AG08395 (cell line): ENCODE measurements around the gene ZNF142.

Experiments
- DNase-seq: peaks from one replicate; pipeline ENCODE4 v3.0.0; 2012; ENCODE audit warnings: mixed read lengths, low spot score

Gene ZNF142, protein sequence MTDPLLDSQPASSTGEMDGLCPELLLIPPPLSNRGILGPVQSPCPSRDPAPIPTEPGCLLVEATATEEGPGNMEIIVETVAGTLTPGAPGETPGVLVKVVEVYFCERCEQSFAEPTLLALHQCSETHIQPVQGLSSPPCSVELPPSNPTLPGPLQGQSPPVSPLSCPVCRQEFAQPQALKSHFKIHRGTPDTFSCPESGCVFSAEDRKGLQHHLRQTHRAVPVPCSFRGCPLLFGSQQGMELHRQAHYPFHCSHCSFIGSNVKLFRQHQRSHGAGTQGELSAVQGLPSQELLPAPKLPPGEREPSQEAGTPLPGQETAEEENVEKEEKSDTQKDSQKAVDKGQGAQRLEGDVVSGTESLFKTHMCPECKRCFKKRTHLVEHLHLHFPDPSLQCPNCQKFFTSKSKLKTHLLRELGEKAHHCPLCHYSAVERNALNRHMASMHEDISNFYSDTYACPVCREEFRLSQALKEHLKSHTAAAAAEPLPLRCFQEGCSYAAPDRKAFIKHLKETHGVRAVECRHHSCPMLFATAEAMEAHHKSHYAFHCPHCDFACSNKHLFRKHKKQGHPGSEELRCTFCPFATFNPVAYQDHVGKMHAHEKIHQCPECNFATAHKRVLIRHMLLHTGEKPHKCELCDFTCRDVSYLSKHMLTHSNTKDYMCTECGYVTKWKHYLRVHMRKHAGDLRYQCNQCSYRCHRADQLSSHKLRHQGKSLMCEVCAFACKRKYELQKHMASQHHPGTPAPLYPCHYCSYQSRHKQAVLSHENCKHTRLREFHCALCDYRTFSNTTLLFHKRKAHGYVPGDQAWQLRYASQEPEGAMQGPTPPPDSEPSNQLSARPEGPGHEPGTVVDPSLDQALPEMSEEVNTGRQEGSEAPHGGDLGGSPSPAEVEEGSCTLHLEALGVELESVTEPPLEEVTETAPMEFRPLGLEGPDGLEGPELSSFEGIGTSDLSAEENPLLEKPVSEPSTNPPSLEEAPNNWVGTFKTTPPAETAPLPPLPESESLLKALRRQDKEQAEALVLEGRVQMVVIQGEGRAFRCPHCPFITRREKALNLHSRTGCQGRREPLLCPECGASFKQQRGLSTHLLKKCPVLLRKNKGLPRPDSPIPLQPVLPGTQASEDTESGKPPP (N-terminal part only)

DNA sequence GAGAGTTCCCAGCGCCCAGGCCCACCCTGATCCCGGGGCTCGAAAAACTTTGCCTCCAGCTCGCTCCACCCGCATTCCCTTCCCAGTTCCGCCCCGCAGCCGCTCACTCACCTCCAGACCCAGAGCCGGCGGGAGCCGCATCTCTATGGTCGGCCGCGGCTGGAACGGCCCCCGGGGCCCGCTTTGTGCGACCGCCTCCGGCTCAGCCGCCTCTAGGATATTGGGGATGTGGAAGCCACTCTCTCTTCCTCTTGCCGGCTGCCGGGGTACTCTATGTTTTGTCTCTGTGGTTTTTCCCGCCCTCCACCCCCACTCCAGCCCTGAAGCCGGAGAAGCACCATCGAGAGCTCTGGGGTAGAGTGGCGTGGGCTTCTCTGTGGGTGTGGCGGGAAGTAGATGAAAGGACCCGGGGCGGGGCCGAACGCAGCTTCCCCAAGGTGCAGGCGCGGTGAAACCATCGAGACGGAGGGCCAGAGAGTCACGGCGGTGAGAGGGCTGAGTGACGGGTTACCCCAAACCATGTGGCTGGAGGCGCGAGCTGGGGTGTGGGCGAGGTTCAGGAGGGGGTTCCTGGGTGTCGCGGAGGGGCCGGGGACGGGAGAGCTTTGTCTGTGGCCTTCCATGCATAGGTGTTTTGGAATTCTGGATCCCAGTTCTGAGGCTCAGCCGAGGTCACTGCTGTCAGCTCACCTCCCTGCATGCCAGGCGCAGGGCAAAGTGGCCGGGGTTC is at the start of gene ZNF142, which contains the start of gene BCS1L:
Gene ZNF142, minus strand, starts transcription at position 366 of the 730 bp plus-strand sequence. CDS start 3,194 bp downstream, outside the sequence.
Gene BCS1L, plus strand, starts transcription at position 426 of the 730 bp plus-strand sequence. CDS start 1,305 bp downstream, outside the sequence.
- DNase-seq = peak; percentile 91

DNA sequence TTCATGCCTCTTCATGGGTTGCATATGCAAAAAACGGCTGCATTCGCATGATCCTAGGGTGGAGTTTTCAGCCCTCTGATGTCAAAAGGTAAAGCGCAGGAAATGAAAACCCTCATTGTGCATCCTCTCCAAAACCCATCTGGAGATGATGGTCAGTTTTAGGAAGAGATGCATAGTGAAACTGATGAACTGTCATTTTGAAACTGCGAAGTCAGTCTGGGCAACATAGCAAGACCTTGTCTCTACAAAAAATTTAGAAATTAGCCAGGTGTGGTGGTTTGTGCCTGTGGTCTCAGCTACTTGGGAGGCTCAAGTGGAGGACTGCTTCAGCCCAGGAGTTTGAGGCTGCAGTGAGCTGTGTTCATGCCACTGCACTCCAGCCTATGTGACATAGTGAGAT is 48.7 kb upstream of the ZNF142 start:
- no peak for DNase-seq

DNA sequence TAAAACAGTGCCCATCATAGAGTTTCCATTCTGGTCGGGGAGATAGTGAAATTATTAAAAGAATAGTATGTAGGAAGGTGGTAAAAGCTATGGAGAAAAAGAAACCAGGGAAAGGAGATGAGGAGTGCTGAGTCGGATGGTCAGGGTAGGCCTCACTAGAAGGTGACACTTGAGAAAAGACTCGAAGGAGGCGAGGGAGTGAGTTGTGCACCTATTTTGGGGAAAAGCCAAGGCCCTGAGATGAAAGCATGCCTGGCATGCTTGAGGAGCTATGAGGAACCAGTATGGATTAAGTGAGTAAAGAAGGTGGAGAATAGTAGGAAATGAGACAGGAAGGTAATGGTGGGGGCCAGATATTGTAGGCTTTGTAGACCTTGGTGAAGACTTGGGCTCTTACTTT is 43.9 kb upstream of the ZNF142 start:
- no peak for DNase-seq

DNA sequence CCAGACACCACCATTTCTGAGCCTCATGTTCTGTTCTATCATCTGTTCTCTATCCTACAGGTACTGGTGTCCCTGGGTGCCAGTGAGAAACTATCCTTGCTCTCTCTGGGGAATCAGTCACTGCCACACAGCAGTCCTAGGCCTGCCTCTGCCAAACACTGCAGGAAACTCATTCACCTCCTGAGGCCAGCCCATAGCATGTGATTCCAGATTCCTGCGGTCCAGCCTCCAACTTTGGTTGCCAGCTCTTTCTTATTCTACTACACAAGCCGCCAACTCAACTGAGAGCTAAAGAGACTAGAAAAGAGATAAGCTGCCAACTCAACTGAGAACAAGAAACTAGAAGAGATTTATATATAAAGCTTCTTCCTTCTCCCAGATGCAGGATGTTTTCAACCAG is 42.4 kb upstream of the ZNF142 start:
- no peak for DNase-seq

DNA sequence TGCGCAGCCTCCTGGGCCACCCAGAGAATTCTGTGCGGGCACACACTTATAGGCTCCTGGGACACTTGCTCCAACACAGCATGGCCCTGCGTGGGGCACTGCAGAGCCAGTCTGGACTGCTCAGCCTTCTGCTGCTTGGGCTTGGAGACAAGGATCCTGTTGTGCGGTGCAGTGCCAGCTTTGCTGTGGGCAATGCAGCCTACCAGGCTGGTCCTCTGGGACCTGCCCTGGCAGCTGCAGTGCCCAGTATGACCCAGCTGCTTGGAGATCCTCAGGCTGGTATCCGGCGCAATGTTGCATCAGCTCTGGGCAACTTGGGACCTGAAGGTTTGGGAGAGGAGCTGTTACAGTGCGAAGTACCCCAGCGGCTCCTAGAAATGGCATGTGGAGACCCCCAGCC is 39.5 kb upstream of the ZNF142 start:
- DNase-seq = no peak

GRCh38 chr2:218694405-218695145 is 35.2 kb upstream of the ZNF142 start:
- no peak for DNase-seq

- peak; percentile 76 for DNase-seq
These were observed 31.8 kb upstream of the ZNF142 start for GRCh38 chr2:218691234-218691633.

- peak; percentile 88 for DNase-seq
These were observed 28.1 kb upstream of the ZNF142 start for GRCh38 chr2:218687400-218688060.

DNA sequence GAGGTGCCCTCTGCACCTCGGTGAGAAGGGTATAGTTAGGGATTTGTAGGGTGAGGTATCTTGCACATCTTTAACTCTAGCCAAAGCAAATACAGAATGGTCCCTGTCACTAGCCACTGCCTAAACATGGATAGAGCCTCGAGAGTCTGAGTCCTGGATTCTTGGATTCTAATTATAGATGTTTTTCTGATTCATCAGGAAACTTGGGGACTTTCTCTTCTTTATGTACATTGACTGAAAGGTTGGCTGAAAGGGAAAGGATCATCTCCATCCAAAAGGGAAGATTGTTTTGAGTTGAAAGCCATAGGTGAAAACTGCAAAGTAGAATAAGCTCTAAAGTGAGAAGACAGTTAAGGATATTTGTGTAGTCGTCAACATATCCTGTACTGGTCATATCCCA is 20.6 kb upstream of the ZNF142 start:
- DNase-seq = no peak

- no peak for DNase-seq
These were observed 19.7 kb upstream of the ZNF142 start for GRCh38 chr2:218679119-218679518.

GRCh38 chr2:218671654-218672566 is 12.5 kb upstream of the ZNF142 start, which contains the start of the genes RNF25 and STK36:
Gene RNF25, minus strand, starts transcription at chr2:218672002. Its CDS starts 32 bp downstream, at chr2:218671970.
Gene STK36, plus strand, starts transcription at chr2:218672086. Its CDS starts 744 bp downstream, at chr2:218672830.
- DNase-seq = peak; percentile 98

DNA sequence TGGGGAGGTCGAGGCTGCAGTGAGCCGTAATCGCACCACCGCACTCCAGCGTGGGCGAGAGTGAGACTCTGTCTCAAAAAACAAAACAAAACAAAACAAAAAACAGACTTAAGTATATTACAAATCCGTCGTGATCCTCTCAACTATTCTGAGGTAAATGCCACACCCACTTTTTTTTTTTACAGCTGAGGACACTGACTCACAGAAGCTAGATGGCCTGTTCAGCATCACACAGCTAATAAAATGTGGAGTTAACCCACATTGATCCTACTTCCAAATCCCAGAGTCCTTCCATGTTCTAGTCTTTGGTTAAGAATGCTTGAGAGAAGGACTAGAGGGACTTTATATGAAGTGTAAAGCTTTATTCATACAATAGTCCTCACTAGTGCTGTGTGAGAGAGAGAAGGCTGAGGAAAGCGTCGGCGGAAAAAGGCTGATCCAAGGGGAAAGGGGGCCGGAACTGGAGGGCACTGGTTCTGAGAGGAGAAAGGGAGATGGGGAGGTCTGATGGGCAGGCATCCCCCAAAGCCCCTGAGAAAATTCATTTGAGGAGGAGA is 11.8 kb upstream of the ZNF142 start:
- peak; percentile 26 for DNase-seq

- no peak for DNase-seq
These were observed 5.2 kb upstream of the ZNF142 start for GRCh38 chr2:218664653-218665052.

DNA sequence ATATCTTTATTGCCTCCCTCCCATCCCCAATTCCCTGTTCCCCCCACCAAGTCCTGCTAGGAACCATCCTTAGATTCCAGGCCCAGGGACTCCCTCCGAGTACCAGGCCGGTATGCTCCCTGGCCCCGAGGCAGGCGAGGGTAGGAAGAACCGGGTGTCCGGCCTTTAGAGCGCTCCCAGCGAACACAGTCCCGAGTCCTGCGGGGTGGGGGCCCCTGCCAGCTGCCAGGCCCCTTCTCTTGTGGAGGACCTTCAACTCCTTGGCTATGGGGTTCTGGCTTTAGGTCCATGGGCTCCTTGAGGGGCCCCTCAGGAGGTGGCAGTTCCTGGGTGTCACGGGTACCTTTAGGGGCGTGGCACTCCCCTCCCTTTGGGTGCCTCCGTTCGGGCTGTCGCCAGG is 4.5 kb upstream of the ZNF142 start:
- no peak for DNase-seq

- no peak for DNase-seq
These were observed 3.4 kb upstream of the ZNF142 start for GRCh38 chr2:218662827-218663226.

- no peak for DNase-seq
These were observed 3.0 kb upstream of the ZNF142 start for GRCh38 chr2:218662377-218662776.

DNA sequence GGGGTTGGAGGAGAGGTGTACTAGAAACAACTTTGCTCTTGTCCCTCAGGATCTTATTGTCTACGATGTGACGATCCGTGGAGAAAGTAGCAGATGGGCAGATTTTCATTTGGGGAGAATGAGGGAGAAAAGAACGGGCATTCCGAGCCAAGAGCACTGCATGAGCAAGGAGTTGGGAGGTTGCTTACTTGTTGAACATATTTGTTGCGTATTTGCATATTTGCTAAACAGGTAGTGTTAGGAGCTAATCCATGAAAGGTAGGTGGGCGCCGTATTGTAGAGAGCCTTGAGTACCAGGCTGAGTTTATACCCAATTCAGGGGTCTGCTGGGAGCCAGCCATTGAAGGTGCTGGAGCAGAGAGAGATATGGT is 550 bp upstream of the ZNF142 start:
- DNase-seq = peak; percentile 12

- peak; percentile 61 for DNase-seq
These were observed 659 bp downstream of the ZNF142 start for GRCh38 chr2:218658671-218659257.
